HCT116 (cell line): ENCODE results near the gene NEUROD2. TPM values are rescaled to one million over a fixed set of nuclear protein-coding genes. Genes with fewer than 3 reads are reported as not detected.

ENCODE experiments used
- ATAC-seq: fragments of 200-7000 bp; cut with Tn5 transposase; 2 replicates; pipeline ENCODE4 v1.9.1; 2020; ENCODE audit warnings: mild to moderate bottlenecking, moderate library complexity
- BruUV-seq: library from RNA; stranded (reverse); fragments of 400-500 nt; replicated peaks from 2 replicates; lab custom pipeline; 2021; lab: Mats Ljungman, UMichigan
- CTCF ChIA-PET: fragments of 300-600 bp; sonication (Branson Sonifier 250); formaldehyde crosslinking; loops from one replicate; lab custom pipeline; 2021; ENCODE audit warnings: antibody characterized with exemption; lab: Charles Lee
- POLR2A ChIA-PET: fragments of 300-600, 350-600 bp; sonication (Branson Sonifier 250); formaldehyde crosslinking; loops from one replicate; lab custom pipeline; 2021; ENCODE audit warnings: antibody characterized with exemption; lab: Charles Lee
- RAD21 ChIA-PET, 2 experiments: fragments of 300-600 bp; sonication (Branson Sonifier 250); formaldehyde crosslinking; loops; one replicate each; lab custom pipeline; 2023; ENCODE audit warnings: low total read pairs in 2 of 2; ENCODE audit not compliant: uncharacterized antibody in 2 of 2, unreplicated experiment in 2 of 2, low non-redundant PET in 1 of 2; lab: Charles Lee
- DNase-seq: peaks from one replicate; pipeline ENCODE4 v3.0.0-alpha.2; 2010; ENCODE audit warnings: low read depth, low spot score
- H2AFZ ChIP-seq: fragments of 200-600 bp; shearing (Covaris generic), sonication (generic); 2 replicates; pipeline ENCODE4 v1.6.1; 2017; ENCODE audit warnings: low read depth, mixed run types, mixed read lengths, antibody characterized with exemption, low read length; ENCODE audit not compliant: poor library complexity, severe bottlenecking
- H3K27ac ChIP-seq: 2 replicates; pipeline ENCODE4 v1.5.1; 2012; ENCODE audit warnings: low read depth, low read length
- H3K27me3 ChIP-seq: fragments of 200-600 bp; sonication (generic); 2 replicates; pipeline ENCODE4 v1.6.1; 2016; ENCODE audit warnings: mixed run types, low read length, mixed read lengths; ENCODE audit not compliant: insufficient read depth
- H3K36me3 ChIP-seq, 2 experiments: fragments of 200-500 bp in 1 of 2; fragments of 200-600 bp in 1 of 2; sonication (Bioruptor generic) in 1 of 2; sonication (generic) in 1 of 2; 2 replicates each; pipeline versions ENCODE4 v1.5.1 to v1.6.1; 2014 to 2016; ENCODE audit warnings: low read length in 2 of 2, inconsistent platforms in 1 of 2, mixed read lengths in 1 of 2, mixed run types in 1 of 2; ENCODE audit not compliant: insufficient read depth in 2 of 2, control insufficient read depth in 1 of 2
- H3K4me1 ChIP-seq, 2 experiments: fragments of 200-600 bp in 1 of 2; sonication (generic) in 1 of 2; 2 replicates each; pipeline versions ENCODE4 v1.5.1 to v1.6.1; 2012 to 2017; ENCODE audit warnings: low read length in 2 of 2, inconsistent platforms in 1 of 2, mild to moderate bottlenecking in 1 of 2, mixed read lengths in 1 of 2, mixed run types in 1 of 2, moderate library complexity in 1 of 2; ENCODE audit not compliant: insufficient read depth in 2 of 2, control insufficient read depth in 1 of 2
- H3K4me2 ChIP-seq: fragments of 200-600 bp; sonication (generic); 2 replicates; pipeline ENCODE4 v1.6.1; 2017; ENCODE audit warnings: mixed run types, low read length, mixed read lengths
- H3K4me3 ChIP-seq, 2 experiments: fragments of 200-600 bp in 1 of 2; sonication (generic) in 1 of 2; replicated peaks in 1 of 2; 2 replicates each; pipeline ENCODE4 v1.5.1; 2011 to 2016; ENCODE audit warnings: low read length in 2 of 2, control low read depth in 1 of 2, low read depth in 1 of 2, mild to moderate bottlenecking in 1 of 2, mixed read lengths in 1 of 2, mixed run types in 1 of 2
- H3K79me2 ChIP-seq: fragments of 200-600 bp; sonication (generic); 2 replicates; pipeline ENCODE4 v1.6.1; 2017; ENCODE audit warnings: mild to moderate bottlenecking, mixed run types, low read length, moderate library complexity, mixed read lengths; ENCODE audit not compliant: insufficient read depth
- H3K9ac ChIP-seq: fragments of 200-600 bp; sonication (generic); 2 replicates; pipeline ENCODE4 v1.6.1; 2016; ENCODE audit warnings: low read length, mixed read lengths
- H3K9me2 ChIP-seq: fragments of 200-600 bp; sonication (generic), shearing (Covaris generic); 2 replicates; pipeline ENCODE4 v1.6.1; 2017; ENCODE audit warnings: mixed run types, mild to moderate bottlenecking, moderate library complexity; ENCODE audit not compliant: insufficient read depth
- H3K9me3 ChIP-seq, 2 experiments: fragments of 200-500 bp in 1 of 2; fragments of 200-600 bp in 1 of 2; sonication (Bioruptor generic) in 1 of 2; sonication (generic) in 1 of 2; 2 replicates each; pipeline ENCODE4 v1.6.1; 2014 to 2017; ENCODE audit warnings: low read length in 2 of 2, mixed read lengths in 2 of 2, inconsistent platforms in 1 of 2, low read depth in 1 of 2, mild to moderate bottlenecking in 1 of 2, mixed run types in 1 of 2, moderate library complexity in 1 of 2; ENCODE audit not compliant: control insufficient read depth in 1 of 2, insufficient read depth in 1 of 2
- H4K20me1 ChIP-seq: fragments of 200-600 bp; sonication (generic), shearing (Covaris generic); 2 replicates; pipeline ENCODE4 v1.6.1; 2017; ENCODE audit warnings: mixed run types, mild to moderate bottlenecking, moderate library complexity; ENCODE audit not compliant: insufficient read depth
- ATF3 ChIP-seq: IDR thresholded peaks from 2 replicates; pipeline ENCODE4 v1.6.1; 2012
- CEBPB ChIP-seq: IDR thresholded peaks from 2 replicates; pipeline ENCODE4 v1.6.1; 2012; ENCODE audit warnings: low read depth
- EZH2 ChIP-seq: fragments of 200-600 bp; sonication (generic); IDR thresholded peaks from 2 replicates; pipeline ENCODE4 v1.6.1; 2017; ENCODE audit warnings: antibody characterized with exemption, mixed run types
- EZH2phosphoT487 ChIP-seq: fragments of 200-600 bp; IDR thresholded peaks from 2 replicates; pipeline ENCODE4 v1.6.1; 2018; ENCODE audit warnings: antibody characterized with exemption, borderline replicate concordance
- JUND ChIP-seq: IDR thresholded peaks from 2 replicates; pipeline ENCODE4 v1.6.1; 2012
- POLR2A ChIP-seq: IDR thresholded peaks from 2 replicates; pipeline ENCODE4 v1.7.0; 2011; ENCODE audit warnings: borderline replicate concordance; ENCODE audit not compliant: insufficient read depth, insufficient read length; ENCODE audit errors: extremely low read depth
- POLR2AphosphoS5 ChIP-seq: IDR thresholded peaks from 2 replicates; pipeline ENCODE4 v1.6.1; 2011; ENCODE audit warnings: mild to moderate bottlenecking, low read depth, low read length, moderate library complexity
- RAD21 ChIP-seq: IDR thresholded peaks from 2 replicates; pipeline ENCODE4 v1.6.1; 2012; ENCODE audit warnings: low read depth, mild to moderate bottlenecking
- REST ChIP-seq: IDR thresholded peaks from 2 replicates; pipeline ENCODE4 v1.6.1; 2012; ENCODE audit warnings: low read depth
- SIN3A ChIP-seq: IDR thresholded peaks from 2 replicates; pipeline ENCODE4 v1.6.1; 2012; ENCODE audit warnings: low read depth
- SP1 ChIP-seq: IDR thresholded peaks from 2 replicates; pipeline ENCODE4 v1.6.1; 2012; ENCODE audit warnings: low read depth
- SRF ChIP-seq: IDR thresholded peaks from 2 replicates; pipeline ENCODE4 v1.6.1; 2012; ENCODE audit warnings: low read depth
- TCF7L2 ChIP-seq: IDR thresholded peaks from 2 replicates; pipeline ENCODE4 v1.7.0; 2011; ENCODE audit warnings: borderline replicate concordance, inconsistent platforms; ENCODE audit not compliant: insufficient read depth, insufficient read length; ENCODE audit errors: extremely low read depth
- YY1 ChIP-seq: IDR thresholded peaks from 2 replicates; pipeline ENCODE4 v1.6.1; 2011; ENCODE audit warnings: low read length, low read depth, moderate library complexity, mild to moderate bottlenecking; ENCODE audit not compliant: insufficient replicate concordance; ENCODE audit errors: extremely low read depth
- ZFX ChIP-seq: fragments of 450-650 bp; IDR thresholded peaks from 2 replicates; pipeline ENCODE4 v1.6.1; 2017
- ZNF274 ChIP-seq: fragments of 200-500 bp; sonication (Bioruptor generic); IDR thresholded peaks from 2 replicates; pipeline ENCODE4 v1.6.1; 2014; ENCODE audit warnings: mild to moderate bottlenecking, low read depth, low read length, inconsistent platforms
- intact Hi-C: fragments of 100-400 bp; cut with micrococcal nuclease; formaldehyde crosslinking; loops from 2 replicates; pipeline ENCODE4 v1.10.0; 2022
- total RNA-seq: library from RNA; stranded (reverse); gene quantifications from one replicate; pipeline ENCODE4 v1.2.1, GENCODE V29; 2021; ENCODE audit not compliant: unreplicated experiment

The NEUROD2 gene
- total RNA-seq, 1 experiment from 2014 or later, result not detected

- Histone ChIP-seq H3K79me2 (no peaks in the 10 kb centered on the region), H3K4me2 (no peak overlapping the region), H4K20me1 (no peaks in the 10 kb centered on the region), H3K9ac (no peak overlapping the region), H3K4me1 (peaks cover 19 to 34% of the 10 kb centered on the region in 2 experiments; a peak in 3 of 4 replicates), H3K27me3 (no peaks in the 10 kb centered on the region), H2AFZ (no peak overlapping the region), H3K27ac (no peak overlapping the region), H3K36me3 (no peaks in the 10 kb centered on the region), H3K9me2 (no peaks in the 10 kb centered on the region), H3K9me3 (no peaks in the 10 kb centered on the region), H3K4me3 (no peak overlapping the region)
- RAD21 ChIA-PET, result no interaction called here
- TF ChIP-seq ATF3 (no peak), ZFX (no peak)
- BruUV-seq, result no TSS peak
- intact Hi-C loops, result loop anchor here (5.0 kb wide), 3 partner anchors 118 to 412 kb away; partner anchors contain the start of genes GRB7 and PSMD3
- CTCF ChIA-PET, result interaction anchor here (1.3 to 8.4 kb wide), 5 partner anchors 12 to 72 kb away, joined by 4 to 157 read pairs (median 51); no protein-coding TSS in a partner anchor
- ATAC-seq (no peak), DNase-seq (no peak)
- POLR2A ChIA-PET, result no interaction called here
Measured at GRCh38 chr17:39619786-39620101, 12.0 kb upstream of the NEUROD2 start.

- H3K36me3 ChIP-seq, result no peaks in the 10 kb centered on the region
- ChIA-PET CTCF (interaction anchor here (0.6 to 8.4 kb wide), 9 partner anchors 13 to 412 kb away, joined by 3 to 157 read pairs (median 5); partner anchors contain the start of gene ERBB2), POLR2A (no interaction called here), RAD21 (interaction anchor here in 1 of 2 experiments (1.2 kb wide), 1 partner anchor 16 kb away, joined by 4 read pairs; no protein-coding TSS in a partner anchor)
- H3K9me2 ChIP-seq, result no peaks in the 10 kb centered on the region
- peak overlapping the region; percentile 70 for H3K9ac ChIP-seq
- H3K27me3 ChIP-seq, result no peaks in the 10 kb centered on the region
- peak overlapping the region; percentile 95 for H3K4me2 ChIP-seq
- intact Hi-C loops, result no loop called here
- H2AFZ ChIP-seq, result peak overlapping the region; percentile 90
- peak overlapping the region; percentile 50 to 62; a peak in 2 of 4 replicates for H3K4me3 ChIP-seq
- no TSS peak for BruUV-seq
- no peaks in the 10 kb centered on the region for H3K79me2 ChIP-seq
- H4K20me1 ChIP-seq, result no peaks in the 10 kb centered on the region
- no peaks in the 10 kb centered on the region for H3K9me3 ChIP-seq
- H3K4me1 ChIP-seq, result peaks cover 19 to 34% of the 10 kb centered on the region in 2 experiments; a peak in 3 of 4 replicates
- DNase-seq, result no peak
- ATAC-seq, result no peak
- H3K27ac ChIP-seq, result peak overlapping the region; percentile 40; the same call in 1 of the 2 replicates
- no peak for TF ChIP-seq ATF3
- no peak for TF ChIP-seq SIN3A
- no peak for TF ChIP-seq POLR2A
- no peak for TF ChIP-seq EZH2
- TF ChIP-seq CEBPB, result no peak
- TF ChIP-seq TCF7L2, result no peak
- no peak for TF ChIP-seq JUND
- TF ChIP-seq EZH2phosphoT487, result no peak
- no peak for TF ChIP-seq POLR2AphosphoS5
- TF ChIP-seq ZFX, result no peak
- no peak for TF ChIP-seq SP1
- TF ChIP-seq RAD21, result no peak
- no peak for TF ChIP-seq REST
- no peak for TF ChIP-seq YY1
- TF ChIP-seq ZNF274, result no peak
- TF ChIP-seq SRF, result no peak
Measured at GRCh38 chr17:39618956-39619785, 11.5 kb upstream of the NEUROD2 start.
